HG02884 (cell line): ENCODE data around the gene SLC30A2.

Experiments
- ATAC-seq: cut with Tn5 transposase; IDR thresholded peaks from one replicate; pipeline ENCODE4 v1.9.1; 2021; ENCODE audit warnings: mild to moderate bottlenecking, moderate library complexity; ENCODE audit not compliant: unreplicated experiment

SLC30A2 gene

GRCh38 chr1:26041978-26042377 is 3.9 kb downstream of the SLC30A2 start:
- ATAC-seq, result no peak

- no peak for ATAC-seq
Observed at GRCh38 chr1:26041401-26041800, 4.5 kb downstream of the SLC30A2 start.

GRCh38 chr1:26038904-26039303 is 7.0 kb downstream of the SLC30A2 start:
- ATAC-seq, result no peak

- no peak for ATAC-seq
Observed at GRCh38 chr1:26038477-26038876, 7.4 kb downstream of the SLC30A2 start.

- no peak for ATAC-seq
Observed at GRCh38 chr1:26037904-26038303, 8.0 kb downstream of the SLC30A2 start.

GRCh38 chr1:26036756-26037281 is 9.1 kb downstream of the SLC30A2 start:
- no peak for ATAC-seq

GRCh38 chr1:26035959-26036755 is 9.8 kb downstream of the SLC30A2 start:
- peak; percentile 49 for ATAC-seq

GRCh38 chr1:26035203-26035958 is 10.5 kb downstream of the SLC30A2 start:
- ATAC-seq, result peak; percentile 74

- ATAC-seq, result no peak
Observed at GRCh38 chr1:26034504-26035202, 11.3 kb downstream of the SLC30A2 start.

GRCh38 chr1:26032656-26033357 is 13.1 kb downstream of the SLC30A2 start:
- no peak for ATAC-seq

GRCh38 chr1:26031611-26032220 is 14.2 kb downstream of the SLC30A2 start:
- ATAC-seq, result no peak

- no peak for ATAC-seq
Observed at GRCh38 chr1:26031196-26031595, 14.7 kb downstream of the SLC30A2 start.

GRCh38 chr1:26029864-26030481 is 15.9 kb downstream of the SLC30A2 start:
- ATAC-seq, result no peak

GRCh38 chr1:26029054-26029863 is 16.7 kb downstream of the SLC30A2 start:
- ATAC-seq, result no peak

GRCh38 chr1:26028490-26028980 is 17.4 kb downstream of the SLC30A2 start:
- no peak for ATAC-seq

- no peak for ATAC-seq
Observed at GRCh38 chr1:26027716-26028489, 18.0 kb downstream of the SLC30A2 start.

- ATAC-seq, result no peak
Observed at GRCh38 chr1:26025517-26025916, 20.4 kb downstream of the SLC30A2 start.

- ATAC-seq, result no peak
Observed at GRCh38 chr1:26025060-26025459, 20.9 kb downstream of the SLC30A2 start.
